Right kidney (tissue), 9 donors: ENCODE results near the gene CCDC126.
"Not testable (repeated sequence)": the region's sequence is repeated elsewhere in the genome, so short reads cannot be mapped to it uniquely, and the experiment has no call there.

Source experiments
- DNase-seq: peaks from one replicate; pipeline ENCODE4 v3.0.0-alpha.2; 2016
- long read RNA-seq, 8 donors: transcript quantifications; one replicate each; lab custom pipeline, GENCODE V29; 2026

The CCDC126 gene
- long read RNA-seq, donor 1, partial matches to known transcripts, result 0 of 4 reads
- long read RNA-seq, donor 1, other reads (novel, unspliced or antisense), result 0 of 4 reads
- long read RNA-seq, donor 2, partial matches to known transcripts, result 0 of 4 reads
- long read RNA-seq, donor 2, other reads (novel, unspliced or antisense), result 0 of 4 reads
- long read RNA-seq, donor 3, partial matches to known transcripts, result 0 of 3 reads
- long read RNA-seq, donor 3, other reads (novel, unspliced or antisense), result 0 of 3 reads
- long read RNA-seq, donor 4, partial matches to known transcripts, result 0 of 5 reads
- long read RNA-seq, donor 4, other reads (novel, unspliced or antisense), result 0 of 5 reads
- long read RNA-seq, donor 5, partial matches to known transcripts, result 0 of 6 reads
- long read RNA-seq, donor 5, other reads (novel, unspliced or antisense), result 0 of 6 reads
- long read RNA-seq, donor 6, transcript CCDC126-201 (4 exons, 2,473 nt), result major isoform, 6 of 7 reads
- long read RNA-seq, donor 6, partial matches to known transcripts, result 0 of 7 reads
- long read RNA-seq, donor 6, other reads (novel, unspliced or antisense), result 0 of 7 reads
- long read RNA-seq, donor 7, partial matches to known transcripts, result 5 of 15 reads
- long read RNA-seq, donor 7, other reads (novel, unspliced or antisense), result 0 of 15 reads
- long read RNA-seq, donor 8, partial matches to known transcripts, result 0 of 5 reads
- long read RNA-seq, donor 8, other reads (novel, unspliced or antisense), result 0 of 5 reads

GRCh38 chr7:23597094-23598091, at the start of gene CCDC126:
Gene CCDC126 (plus strand): TSS chr7:23597382. CDS start chr7:23611316, 13,934 bp downstream.
- peak; percentile 97 for DNase-seq

GRCh38 chr7:23547662-23548061, 49.5 kb upstream of the CCDC126 start:
- DNase-seq, result no peak

GRCh38 chr7:23558303-23558702, 38.9 kb upstream of the CCDC126 start:
- DNase-seq, result no peak

GRCh38 chr7:23570592-23571200, 26.5 kb upstream of the CCDC126 start:
- DNase-seq, result peak; percentile 50

- DNase-seq, result not testable (repeated sequence)
Measured at GRCh38 chr7:23581975-23582374, 15.2 kb upstream of the CCDC126 start.

- DNase-seq, result not testable (repeated sequence)
Measured at GRCh38 chr7:23585304-23585703, 11.9 kb upstream of the CCDC126 start.

- DNase-seq, result no peak
Measured at GRCh38 chr7:23586159-23586558, 11.0 kb upstream of the CCDC126 start.

GRCh38 chr7:23590529-23590928, 6.7 kb upstream of the CCDC126 start:
- no peak for DNase-seq

- no peak for DNase-seq
Measured at GRCh38 chr7:23593706-23594105, 3.5 kb upstream of the CCDC126 start.

GRCh38 chr7:23594879-23595604, 2.1 kb upstream of the CCDC126 start:
- DNase-seq, result no peak

GRCh38 chr7:23598296-23598695, 1.1 kb downstream of the CCDC126 start:
- DNase-seq, result no peak

- DNase-seq, result no peak
Measured at GRCh38 chr7:23600236-23600635, 3.1 kb downstream of the CCDC126 start.

GRCh38 chr7:23603632-23604295, 6.6 kb downstream of the CCDC126 start:
- no peak for DNase-seq

GRCh38 chr7:23604296-23604640, 7.1 kb downstream of the CCDC126 start:
- DNase-seq, result no peak

- no peak for DNase-seq
Measured at GRCh38 chr7:23607130-23607529, 9.9 kb downstream of the CCDC126 start.

- no peak for DNase-seq
Measured at GRCh38 chr7:23607866-23608265, 10.7 kb downstream of the CCDC126 start.

GRCh38 chr7:23615331-23615730, 18.1 kb downstream of the CCDC126 start:
- no peak for DNase-seq

- no peak for DNase-seq
Measured at GRCh38 chr7:23616593-23616992, 19.4 kb downstream of the CCDC126 start.

- no peak for DNase-seq
Measured at GRCh38 chr7:23617482-23617881, 20.3 kb downstream of the CCDC126 start.

GRCh38 chr7:23618241-23618640, 21.1 kb downstream of the CCDC126 start:
- no peak for DNase-seq

GRCh38 chr7:23619141-23619540, 22.0 kb downstream of the CCDC126 start:
- no peak for DNase-seq
